ENCODE results near the gene THBS3. TPM values are rescaled to one million over a fixed set of nuclear protein-coding genes. Genes with fewer than 3 reads are reported as not detected.
A peak's percentile ranks its signal among the peaks of the same experiment; 100 is the strongest.

THBS3 gene
- total RNA-seq (36.8 and 38.3 TPM in 2 replicates), polyA plus RNA-seq (30.0 and 39.6 TPM in 2 replicates), polyA minus RNA-seq (ENCODE audit: low replicate concordance) (31.4 and 41.7 TPM in 2 replicates)
- polyA plus RNA-seq (2012), result 25.9 and 33.5 TPM in 2 replicates

DNA sequence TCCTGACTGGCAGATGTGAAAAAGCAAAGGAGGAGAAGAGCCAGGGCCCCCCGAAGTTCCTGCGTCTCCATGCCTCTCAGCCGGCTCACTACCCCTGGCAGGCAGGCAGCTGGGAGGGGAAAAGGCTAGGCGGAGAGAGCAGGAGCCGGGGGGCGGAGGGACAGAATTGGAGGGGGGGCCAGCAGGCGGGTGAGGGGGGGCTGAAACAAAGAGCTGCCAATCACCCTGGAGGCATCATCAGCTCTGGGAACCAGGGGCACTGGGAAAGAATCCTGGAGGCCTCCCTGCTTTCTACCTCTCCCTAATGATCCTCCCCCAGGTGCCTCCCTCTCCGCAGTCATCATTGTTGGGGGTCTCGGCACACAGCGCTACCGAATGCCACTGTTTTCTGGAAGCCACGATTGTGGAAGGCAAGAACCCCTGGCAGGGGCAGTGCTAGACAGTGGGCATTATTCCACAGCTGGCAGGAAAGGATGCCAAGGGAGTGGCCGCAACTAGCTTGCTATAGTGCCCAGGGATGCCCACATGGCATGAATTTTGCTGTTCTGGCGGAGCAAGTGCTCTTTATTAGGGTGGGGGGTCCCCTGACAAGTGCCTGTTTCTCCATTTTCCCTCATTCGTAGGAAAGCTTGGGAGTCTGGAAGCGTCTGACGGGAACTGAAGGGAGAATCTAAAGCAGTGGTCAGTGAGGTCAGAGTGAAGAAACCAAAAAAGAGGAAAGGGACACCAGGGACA, at the start of gene THBS3:
Gene THBS3 (minus strand): TSS at position 92 of the 735 bp plus-strand sequence. CDS start 21 bp downstream, at position 71.
- Histone ChIP-seq H4K20me1 (ENCODE audit: control insufficient read depth, extremely low read depth, insufficient read depth, low read length) (no peaks in the 10 kb centered on the region), H3K4me2 (ENCODE audit: extremely low read depth, insufficient read depth, low read length) (peak within 1 kb of the TSS; percentile 99), H3K27me3 (ENCODE audit: control insufficient read depth, insufficient read depth, low read length) (no peaks in the 10 kb centered on the region), H3K9ac (ENCODE audit: insufficient read depth, low read length) (peak within 1 kb of the TSS; percentile 100), H3K79me2 (ENCODE audit: control insufficient read depth, insufficient read depth, low read length) (no peaks in the 10 kb centered on the region), H3K36me3 (ENCODE audit: control insufficient read depth, insufficient read depth, low read length) (no peaks in the 10 kb centered on the region), H3K4me3 (replicated peaks in 1 of 4; ENCODE audit: control extremely low read depth in 1 of 4, insufficient read depth in 1 of 4, low read depth in 3 of 4, low read length in 4 of 4) (peak within 1 kb of the TSS; percentile 75 to 100 (median 90)), H2AFZ (ENCODE audit: low read length) (no peak within 1 kb of the TSS), H3K27ac (ENCODE audit: insufficient read depth, low read length) (peak within 1 kb of the TSS; percentile 100), H3K4me1 (ENCODE audit: control insufficient read depth, extremely low read depth, insufficient read depth, low read length) (peaks cover 15% of the 10 kb centered on the region), H3K9me3 (ENCODE audit: control insufficient read depth, insufficient read depth, low read depth, low read length) (no peaks in the 10 kb centered on the region)
- DNase-seq (ENCODE audit: low read depth in 2 of 2), result peak; percentile 28 to 57
- TF ChIP-seq EZH2 (IDR thresholded peaks at IDR 0.05; ENCODE audit: low read length, missing control alignments), result no peak
- TF ChIP-seq, protein P1, sequence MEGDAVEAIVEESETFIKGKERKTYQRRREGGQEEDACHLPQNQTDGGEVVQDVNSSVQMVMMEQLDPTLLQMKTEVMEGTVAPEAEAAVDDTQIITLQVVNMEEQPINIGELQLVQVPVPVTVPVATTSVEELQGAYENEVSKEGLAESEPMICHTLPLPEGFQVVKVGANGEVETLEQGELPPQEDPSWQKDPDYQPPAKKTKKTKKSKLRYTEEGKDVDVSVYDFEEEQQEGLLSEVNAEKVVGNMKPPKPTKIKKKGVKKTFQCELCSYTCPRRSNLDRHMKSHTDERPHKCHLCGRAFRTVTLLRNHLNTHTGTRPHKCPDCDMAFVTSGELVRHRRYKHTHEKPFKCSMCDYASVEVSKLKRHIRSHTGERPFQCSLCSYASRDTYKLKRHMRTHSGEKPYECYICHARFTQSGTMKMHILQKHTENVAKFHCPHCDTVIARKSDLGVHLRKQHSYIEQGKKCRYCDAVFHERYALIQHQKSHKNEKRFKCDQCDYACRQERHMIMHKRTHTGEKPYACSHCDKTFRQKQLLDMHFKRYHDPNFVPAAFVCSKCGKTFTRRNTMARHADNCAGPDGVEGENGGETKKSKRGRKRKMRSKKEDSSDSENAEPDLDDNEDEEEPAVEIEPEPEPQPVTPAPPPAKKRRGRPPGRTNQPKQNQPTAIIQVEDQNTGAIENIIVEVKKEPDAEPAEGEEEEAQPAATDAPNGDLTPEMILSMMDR (conservative IDR thresholded peaks at IDR 0.05 in 1 of 2, IDR thresholded peaks at IDR 0.05 in 1 of 2; ENCODE audit: low read depth in 1 of 2, low read length in 2 of 2), result no peak

DNA sequence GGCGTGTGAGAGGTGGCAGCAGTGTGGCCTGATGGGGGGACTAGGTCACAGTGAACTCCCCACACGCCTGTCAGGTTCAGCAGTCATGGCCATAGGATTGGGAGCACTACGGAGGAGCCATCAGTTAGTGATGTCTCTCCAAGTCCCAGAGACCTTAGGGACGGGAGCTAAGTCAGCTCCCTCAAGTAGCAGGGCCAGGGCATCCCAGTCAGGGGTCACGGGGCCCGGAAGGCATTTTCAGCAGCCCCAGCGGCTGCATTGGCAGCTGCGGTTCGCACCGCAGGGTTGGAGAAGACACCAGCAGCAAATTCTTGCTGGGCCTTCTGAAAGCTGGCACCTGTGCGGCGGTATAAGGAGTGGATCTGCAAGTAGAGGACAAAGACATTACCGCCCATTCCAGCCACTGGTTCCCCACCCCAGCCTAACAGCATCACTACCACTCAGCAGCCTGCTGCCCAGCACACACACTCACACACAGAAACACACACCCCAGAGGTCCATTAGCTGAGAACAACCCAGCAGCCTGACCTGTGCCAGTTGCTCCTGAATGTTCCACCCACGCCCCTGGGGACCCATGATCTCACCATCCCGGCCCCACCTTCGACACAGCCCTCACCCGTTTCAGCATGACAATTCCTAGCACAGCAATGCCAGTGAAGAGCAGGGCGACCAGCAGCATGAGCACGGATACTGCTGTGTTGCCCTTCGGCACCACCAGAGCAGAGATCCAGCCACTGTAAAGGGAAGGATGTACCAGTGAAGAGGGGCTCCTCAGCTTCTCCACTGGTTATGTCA, 48.6 kb upstream of the THBS3 start:
- peaks cover 13% of the 10 kb centered on the region for H3K4me1 ChIP-seq (ENCODE audit: control insufficient read depth, extremely low read depth, insufficient read depth, low read length)
- H2AFZ ChIP-seq (ENCODE audit: low read length), result no peak overlapping the region
- no peak for TF ChIP-seq EZH2 (IDR thresholded peaks at IDR 0.05; ENCODE audit: low read length, missing control alignments)
- TF ChIP-seq, protein P1 (conservative IDR thresholded peaks at IDR 0.05 in 1 of 2, IDR thresholded peaks at IDR 0.05 in 1 of 2; ENCODE audit: low read depth in 1 of 2, low read length in 2 of 2), result no peak
- peak overlapping the region; percentile 81 for H3K4me2 ChIP-seq (ENCODE audit: extremely low read depth, insufficient read depth, low read length)
- H4K20me1 ChIP-seq (ENCODE audit: control insufficient read depth, extremely low read depth, insufficient read depth, low read length), result no peaks in the 10 kb centered on the region
- peak overlapping the region in 2 of 4 experiments; percentile 69 to 80 for H3K4me3 ChIP-seq (replicated peaks in 1 of 4; ENCODE audit: control extremely low read depth in 1 of 4, insufficient read depth in 1 of 4, low read depth in 3 of 4, low read length in 4 of 4)
- H3K36me3 ChIP-seq (ENCODE audit: control insufficient read depth, insufficient read depth, low read length), result peaks cover 9% of the 10 kb centered on the region
- no peak overlapping the region for H3K9ac ChIP-seq (ENCODE audit: insufficient read depth, low read length)
- H3K27ac ChIP-seq (ENCODE audit: insufficient read depth, low read length), result peak overlapping the region; percentile 90
- H3K79me2 ChIP-seq (ENCODE audit: control insufficient read depth, insufficient read depth, low read length), result peaks cover 28% of the 10 kb centered on the region
- H3K9me3 ChIP-seq (ENCODE audit: control insufficient read depth, insufficient read depth, low read depth, low read length), result no peaks in the 10 kb centered on the region
- no peaks in the 10 kb centered on the region for H3K27me3 ChIP-seq (ENCODE audit: control insufficient read depth, insufficient read depth, low read length)
- DNase-seq (ENCODE audit: low read depth in 2 of 2), result no peak

All from fibroblast of lung (primary cell).